SKM-1 treated with dmso at 0.1 percent for 144 hours (cell line): Measurements from ENCODE around the gene ABCA2.

Source experiments
- DNase-seq: peaks from one replicate; lab custom pipeline; 2025; ENCODE audit not compliant: unreplicated experiment; lab: John Stamatoyannopoulos, UW

The ABCA2 gene

DNA sequence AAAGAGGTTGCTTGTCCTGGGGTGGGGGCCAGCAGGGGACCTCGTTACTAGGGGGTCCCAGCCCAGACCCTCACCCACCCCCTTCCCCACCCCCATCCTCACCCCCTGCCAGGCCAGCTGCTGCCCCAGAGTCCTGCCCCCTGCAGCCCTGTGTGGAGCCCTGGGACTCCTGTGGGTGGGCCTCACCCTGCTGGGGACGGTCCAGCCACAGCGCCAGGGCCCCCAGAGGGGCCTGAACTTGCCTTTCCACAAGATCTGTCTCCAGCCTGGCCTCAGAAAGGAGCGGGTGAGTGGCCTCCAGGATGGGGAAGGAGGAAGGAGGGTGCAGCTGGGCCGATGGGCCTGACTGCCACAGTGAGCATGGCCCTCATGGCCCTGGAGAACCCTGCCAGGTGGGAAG, 58.3 kb downstream of the ABCA2 start:
- no peak for DNase-seq

DNA sequence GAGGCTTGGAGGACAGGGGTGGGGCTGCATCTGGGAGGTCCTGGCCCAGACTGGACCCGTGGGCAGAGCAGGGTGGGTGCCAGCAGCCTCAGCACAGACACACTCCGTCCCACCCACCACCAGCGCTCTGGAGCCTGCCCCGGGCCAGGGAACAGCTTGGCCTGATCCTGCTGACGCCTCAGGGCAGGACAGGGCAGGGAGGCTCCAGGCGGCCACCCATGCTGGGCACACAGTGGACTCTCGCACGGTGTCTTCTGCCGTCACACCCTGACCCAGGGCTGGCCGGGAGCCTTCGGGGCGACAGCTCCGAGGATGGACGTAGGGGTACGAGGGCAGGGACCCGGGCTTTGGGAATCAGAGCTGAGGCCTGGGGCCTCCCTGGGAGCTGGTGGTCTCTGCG, 58.9 kb downstream of the ABCA2 start:
- no peak for DNase-seq

DNA sequence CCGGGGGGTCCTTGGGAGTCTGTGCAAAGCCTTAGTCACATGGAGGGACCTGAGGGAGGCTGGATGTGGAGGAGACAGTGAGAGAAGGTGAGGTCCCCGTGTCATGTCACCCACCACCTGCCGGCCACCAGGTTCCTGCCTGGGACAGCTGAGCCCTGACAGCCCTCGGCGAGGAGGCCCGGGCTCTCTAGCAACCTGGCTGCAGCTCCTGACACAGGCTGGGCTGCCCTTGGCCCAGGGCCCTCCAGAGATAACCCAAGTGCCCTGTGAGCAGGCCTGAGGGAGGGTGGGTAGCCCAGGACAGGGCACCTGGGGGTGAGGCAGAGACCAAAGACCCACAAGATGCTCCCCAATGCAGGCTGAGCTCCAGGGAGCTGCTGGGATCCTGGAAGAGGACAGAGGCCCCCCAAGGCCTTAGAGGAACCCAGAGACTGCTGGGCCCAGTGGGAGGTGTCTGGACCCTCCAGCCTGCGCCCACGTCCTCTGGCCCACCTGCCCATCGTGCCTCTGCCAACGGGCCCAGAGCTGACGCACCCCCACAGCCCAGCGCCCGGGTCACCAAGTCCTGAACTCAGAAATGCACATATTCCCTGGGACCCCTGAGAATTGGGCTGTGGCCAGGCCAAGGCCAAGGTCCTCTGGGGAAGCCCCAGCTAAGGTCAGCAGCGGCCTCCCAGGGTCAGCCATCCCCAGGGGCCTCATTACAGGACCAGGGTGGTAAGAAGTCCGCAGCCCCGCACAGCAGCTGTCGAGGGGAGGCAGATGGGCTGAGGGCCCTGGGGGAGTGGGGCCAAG, 59.5 kb downstream of the ABCA2 start:
- DNase-seq = no peak

DNA sequence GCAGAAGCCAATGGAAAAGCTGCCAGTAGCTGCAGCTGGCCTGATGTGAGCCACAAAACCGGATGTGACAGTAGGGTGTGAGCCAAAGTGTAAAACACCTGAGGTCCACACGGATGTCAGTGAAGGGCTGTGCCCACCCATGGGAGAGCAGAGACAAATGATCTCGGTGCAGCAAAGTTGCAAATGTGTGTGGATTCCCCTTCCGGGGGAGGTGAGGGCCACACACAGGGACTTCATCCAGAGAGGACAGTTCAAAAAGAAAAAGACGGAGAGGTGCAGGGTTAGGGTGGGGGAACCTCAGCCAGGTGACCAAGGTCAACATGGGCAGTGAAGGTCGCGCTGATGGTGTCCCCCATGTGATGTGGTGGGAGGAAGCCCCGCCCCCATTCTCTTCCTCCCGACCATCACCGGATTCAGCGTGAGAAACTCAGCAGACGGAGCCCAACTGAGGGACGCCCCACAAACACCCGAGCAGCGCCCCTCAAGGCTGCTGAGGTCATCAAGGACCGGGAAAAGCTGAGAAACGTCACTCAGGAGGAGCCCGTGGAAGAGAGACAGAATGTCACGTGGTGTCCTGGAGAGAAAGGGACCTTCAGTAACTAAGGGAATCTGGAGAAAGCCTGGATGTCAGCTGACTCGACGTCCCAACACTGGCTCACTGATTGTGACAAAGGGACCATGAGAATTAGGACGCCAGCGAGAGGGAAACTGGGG, 62.1 kb downstream of the ABCA2 start:
- DNase-seq = no peak

DNA sequence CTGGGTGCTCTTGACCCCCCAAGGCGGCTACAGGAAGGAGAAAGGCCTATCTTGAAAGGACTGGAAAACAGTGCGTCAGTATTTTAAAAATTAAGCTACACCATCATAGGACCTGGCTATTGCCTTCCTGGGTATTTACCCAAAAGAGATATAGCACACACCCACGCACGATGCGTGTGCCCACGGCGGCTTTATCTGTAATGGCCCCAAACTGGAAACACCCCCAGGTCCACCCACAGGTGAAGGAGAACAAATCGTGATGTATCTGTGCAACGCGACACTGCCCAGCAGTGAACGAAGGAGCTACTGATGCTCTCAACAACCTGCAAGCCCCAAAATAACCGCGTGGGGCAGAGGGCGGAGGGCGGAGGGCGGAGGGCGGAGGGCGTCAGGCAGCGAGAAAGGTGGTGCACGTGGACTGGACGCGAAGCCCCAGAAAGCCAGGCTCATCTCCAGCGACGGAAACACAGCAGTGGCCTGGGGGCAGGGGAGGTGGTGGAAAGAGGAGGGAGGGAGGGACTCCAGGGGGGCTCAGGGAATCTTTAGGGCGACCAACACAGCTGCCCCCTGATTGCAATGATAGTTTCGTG, 63.1 kb downstream of the ABCA2 start:
- no peak for DNase-seq

DNA sequence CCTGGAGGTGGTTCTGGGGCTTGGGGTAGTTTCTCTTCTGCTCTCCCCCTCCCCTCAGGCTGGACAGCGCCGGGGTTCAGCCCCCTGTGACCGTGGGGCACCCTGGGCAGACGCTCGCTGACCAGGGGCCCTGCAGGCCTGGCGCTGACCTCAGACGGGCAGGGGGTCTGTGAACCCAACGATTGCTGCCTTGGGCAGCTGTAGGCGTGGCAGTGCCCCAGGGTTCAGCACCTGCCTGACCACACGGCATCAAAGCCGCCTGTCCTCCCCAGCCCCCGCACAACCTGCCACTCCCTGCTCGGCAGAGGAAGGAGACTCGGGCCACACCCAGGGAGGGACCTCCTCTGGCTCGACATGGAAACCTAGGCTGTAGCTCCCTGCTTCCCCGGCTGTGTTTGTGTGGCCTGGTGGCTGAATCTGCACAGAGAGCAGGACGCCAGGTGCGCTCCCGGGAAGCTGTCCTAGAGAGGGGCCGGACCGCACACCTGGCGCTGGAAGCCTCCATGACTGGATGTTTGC, 63.8 kb downstream of the ABCA2 start:
- DNase-seq = no peak

DNA sequence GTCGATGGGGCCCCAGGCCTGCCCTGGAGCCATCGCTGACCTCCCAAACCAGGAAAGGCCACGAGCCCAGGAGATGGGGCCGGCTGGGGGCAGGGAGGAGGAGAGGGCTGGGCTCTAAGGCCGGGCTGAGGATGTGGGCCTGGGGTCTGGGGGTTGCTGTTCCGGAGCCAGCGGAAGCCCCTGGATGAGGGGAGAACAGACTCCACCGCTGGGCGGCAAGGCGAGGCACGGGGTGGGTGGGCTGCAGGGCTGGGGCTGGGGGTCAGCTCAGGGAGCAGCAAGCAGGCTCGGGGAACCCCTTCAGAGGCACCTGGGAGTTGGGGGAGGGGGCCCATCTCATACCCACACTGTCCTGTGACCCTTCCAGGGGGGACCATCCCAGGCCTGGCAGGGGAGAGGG, 64.3 kb downstream of the ABCA2 start:
- no peak for DNase-seq

DNA sequence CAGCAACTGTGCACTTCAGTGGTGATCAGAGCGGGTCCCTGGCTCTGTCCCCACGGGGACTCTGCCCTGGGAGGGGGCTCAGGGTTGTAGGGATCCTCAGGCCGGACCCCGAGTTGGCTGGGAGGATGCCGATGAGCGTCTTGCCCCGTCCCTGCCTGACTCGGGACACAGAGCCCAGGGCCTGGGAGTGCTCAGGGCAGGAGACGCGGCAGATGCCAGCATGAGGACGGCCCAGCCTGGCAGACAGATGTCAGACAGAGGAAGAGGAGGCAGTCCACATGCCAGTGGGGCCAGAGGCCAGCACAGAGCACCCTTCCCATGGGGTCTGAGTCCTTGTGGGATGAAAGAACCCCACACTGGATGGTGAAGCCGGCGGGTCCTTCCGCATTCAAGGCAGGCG, 64.7 kb downstream of the ABCA2 start:
- DNase-seq = no peak

DNA sequence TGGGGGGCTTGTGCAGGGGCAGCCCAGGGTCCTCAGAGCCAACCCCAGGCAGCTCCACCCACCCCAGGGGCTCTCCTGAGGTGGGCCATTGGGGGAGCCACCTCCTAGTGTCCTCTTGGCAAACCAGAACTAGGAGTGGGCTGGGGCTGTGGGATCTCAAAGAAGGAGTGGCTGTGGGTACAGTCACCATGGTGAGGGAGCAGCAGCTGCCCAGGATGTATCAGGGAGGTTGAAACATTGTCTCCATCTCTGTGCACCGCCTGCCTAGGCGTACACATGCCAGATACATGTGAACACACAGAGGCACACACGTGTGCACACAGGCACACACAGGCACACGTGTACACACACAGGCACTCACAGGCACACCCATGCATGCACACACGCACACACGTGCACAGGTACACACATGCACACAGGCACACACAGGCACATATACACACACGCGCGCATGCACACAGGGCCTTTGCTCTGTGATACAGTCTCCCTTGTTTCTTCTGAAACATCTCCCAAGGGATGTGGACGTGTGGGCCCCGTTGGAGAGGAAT, 65.3 kb downstream of the ABCA2 start:
- no peak for DNase-seq

DNA sequence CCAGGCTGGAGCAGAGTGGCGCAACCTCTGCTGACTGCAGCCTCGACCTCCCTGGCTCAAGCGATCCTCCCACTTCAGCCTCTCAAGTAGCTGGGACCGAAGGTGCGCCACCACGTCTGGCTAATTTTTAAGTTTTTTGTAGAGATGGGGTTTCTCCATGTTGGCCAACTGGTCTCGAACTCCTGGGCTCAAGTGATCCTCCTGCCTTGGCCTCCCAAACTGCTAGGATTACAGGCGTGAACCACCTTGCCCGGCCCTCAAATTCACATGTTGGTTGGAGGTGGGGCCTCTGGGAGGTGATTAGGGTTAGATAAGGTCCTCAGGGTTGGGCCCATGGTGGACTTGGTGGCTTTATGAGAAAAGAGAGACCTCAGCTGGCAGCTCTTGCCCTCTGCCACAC, 65.9 kb downstream of the ABCA2 start:
- no peak for DNase-seq

DNA sequence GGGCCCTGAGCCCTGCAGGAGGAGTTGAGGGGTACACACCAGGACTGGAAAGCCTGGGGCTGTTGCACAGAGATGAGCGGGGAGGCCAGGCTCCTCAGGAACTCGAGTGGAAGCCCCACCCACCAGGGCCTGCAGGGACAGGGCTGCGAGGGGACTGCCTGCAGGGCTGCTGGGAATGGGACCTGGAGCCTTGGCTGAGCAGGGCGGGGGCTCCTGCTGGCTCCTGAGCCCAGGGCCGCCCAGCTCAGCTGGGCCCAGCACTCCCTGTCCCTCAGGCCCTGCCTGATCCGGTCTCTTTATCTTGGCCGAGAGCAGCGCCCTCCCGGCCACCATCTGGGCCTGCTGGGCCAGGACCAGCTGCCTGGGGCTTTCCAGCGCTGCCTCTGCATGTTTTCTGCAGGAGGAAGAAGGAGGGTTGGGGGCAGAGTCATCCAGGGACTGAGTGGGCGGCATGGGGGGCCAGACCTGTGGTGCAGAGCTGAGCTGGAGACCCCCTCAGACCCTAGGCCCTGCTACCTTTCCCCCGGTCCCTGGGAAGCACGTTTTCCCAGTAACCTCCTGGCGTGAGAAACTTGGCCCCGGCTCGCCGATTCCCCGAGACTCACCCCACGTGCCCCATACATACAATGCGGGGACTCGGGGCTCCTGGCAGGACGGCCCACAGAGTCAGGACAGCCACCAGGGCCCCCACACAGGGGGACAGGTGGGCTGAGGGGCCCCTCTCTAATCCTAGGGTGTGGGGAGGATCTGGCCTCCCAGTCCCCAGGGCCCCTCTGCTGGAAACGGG, 66.6 kb downstream of the ABCA2 start:
- no peak for DNase-seq

DNA sequence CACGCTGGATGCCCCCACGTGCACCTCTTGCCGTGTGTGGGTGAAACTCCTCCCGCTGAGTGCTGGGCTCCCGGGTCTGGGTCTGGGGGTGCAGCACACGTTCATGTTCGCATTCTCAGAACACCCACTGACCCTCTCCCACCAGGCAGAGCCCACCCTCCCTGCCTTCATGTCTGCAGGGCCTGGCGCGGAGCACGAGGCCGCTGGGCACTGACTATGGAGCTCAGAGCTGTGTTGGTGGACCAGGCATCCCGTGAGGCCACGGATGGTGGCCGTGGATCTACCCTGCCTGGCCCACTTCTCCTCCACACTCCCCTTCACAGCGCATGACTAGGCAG, 67.1 kb downstream of the ABCA2 start:
- no peak for DNase-seq

DNA sequence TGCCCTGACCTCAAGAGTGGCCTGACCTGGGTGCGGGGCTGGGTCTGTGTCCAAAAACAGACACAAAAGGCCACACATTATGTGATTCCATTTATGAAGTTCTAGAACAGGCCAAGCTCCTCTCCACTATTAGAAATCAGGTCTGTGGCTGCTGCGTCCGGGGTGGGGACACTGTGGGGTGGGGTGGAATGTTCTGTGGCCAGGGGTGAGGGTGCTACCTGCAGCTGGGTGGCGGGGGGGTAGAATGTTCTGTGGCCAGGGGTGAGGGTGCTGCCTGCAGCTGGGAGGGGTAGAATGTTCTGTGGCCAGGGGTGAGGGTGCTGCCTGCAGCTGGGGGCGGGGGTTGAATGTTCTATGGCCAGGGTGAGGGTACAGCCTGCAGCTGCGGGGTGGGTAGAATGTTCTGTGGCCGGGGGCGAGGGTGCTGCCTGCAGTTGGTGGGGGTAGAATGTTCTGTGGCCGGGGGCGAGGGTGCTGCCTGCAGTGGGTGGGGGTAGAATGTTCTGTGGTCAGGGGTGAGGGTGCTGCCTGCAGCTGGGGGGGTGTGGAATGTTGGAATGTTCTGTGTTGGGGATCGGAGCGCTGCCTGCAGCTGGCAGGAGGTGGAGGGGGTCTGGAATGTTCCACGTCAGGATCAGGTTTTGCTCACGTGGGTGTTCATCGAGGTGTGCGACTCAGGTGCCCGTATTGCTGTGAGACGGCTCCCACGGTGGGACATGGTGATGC, 67.7 kb downstream of the ABCA2 start:
- no peak for DNase-seq

DNA sequence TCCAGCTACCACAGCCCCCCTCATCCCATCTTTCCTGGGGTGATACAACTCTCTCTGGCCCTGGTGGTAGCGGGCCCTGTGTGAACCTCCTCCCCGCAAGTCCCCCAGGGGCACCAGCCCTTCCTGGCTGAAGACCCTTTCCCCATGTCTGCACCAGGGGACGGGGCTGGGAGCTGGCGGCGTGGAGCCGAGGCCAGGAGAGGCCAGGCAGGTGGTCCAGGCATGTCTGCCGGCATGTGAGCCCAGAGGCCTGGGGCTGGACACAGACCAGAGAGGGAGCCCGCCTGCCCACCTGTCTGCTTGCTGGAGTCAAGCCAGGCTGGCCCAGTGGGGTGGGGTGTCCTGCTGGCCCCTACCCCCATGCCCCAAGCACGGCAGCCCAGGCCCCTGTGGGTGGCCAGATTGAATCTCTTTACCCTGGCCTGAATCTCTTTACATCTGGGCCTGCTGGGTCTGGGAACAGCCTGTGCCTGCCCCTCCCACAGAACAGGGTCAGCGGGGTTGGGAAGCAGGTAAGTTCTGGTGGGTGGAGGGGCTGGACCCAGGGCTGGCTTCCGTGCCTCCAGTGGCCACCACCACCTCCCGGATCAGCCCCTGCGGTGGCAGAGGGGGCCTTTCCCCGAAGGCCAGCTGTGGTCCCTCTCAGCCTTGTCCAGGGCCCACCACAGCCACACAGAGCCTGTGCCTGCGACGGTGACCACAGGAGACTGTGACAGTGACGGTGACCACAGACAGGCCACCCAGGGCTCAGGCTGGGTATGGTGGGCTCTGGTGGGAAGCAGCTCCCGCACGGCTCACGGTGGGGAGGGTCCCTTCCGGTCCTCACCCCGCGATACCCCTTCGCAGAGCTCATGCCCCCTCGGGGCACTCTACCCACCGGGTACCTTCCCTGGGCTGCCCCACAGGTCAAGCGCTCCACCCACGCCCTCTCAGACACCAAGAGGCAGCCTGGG, 68.9 kb downstream of the ABCA2 start:
- DNase-seq = no peak

DNA sequence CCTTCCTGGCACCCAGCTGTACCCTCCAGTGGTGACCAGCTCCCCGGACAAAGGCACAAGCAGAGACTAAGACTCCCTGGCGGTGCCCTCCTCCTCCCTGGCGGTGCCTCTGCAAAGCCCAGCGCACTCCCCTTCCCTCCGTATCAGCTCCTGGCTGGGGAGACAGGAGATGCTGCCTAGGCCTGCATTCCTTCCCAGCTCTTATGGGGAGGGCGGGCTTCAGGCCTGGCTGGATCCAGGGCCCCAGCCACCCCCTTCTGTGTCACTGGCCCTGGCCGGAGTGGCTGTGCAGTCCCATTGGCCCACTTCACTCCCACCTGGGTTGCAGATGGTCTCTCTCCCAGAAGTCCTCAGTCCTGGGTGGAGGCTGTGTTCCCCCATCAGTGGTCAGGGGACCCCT, 69.6 kb downstream of the ABCA2 start:
- DNase-seq = no peak

DNA sequence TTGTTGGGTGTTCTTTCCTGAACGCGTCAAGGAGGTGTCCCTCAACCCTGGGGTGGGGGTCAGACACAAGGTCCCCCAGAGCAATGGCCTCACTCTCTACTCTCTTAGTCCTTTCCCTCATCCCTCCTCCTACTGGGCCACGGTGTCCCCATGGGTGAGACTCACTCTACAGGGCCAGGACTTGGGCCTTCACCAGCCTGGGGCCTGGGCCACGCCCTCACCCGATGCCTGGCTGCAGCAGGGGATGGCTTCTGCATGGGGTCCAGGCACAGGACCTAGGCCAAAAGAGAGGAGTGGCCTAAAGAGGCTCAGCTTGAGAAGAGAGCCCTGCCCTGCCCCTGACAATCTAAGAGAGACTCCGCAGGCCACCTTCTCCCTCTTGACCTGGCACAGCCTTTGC, 70.1 kb downstream of the ABCA2 start:
- DNase-seq = no peak

DNA sequence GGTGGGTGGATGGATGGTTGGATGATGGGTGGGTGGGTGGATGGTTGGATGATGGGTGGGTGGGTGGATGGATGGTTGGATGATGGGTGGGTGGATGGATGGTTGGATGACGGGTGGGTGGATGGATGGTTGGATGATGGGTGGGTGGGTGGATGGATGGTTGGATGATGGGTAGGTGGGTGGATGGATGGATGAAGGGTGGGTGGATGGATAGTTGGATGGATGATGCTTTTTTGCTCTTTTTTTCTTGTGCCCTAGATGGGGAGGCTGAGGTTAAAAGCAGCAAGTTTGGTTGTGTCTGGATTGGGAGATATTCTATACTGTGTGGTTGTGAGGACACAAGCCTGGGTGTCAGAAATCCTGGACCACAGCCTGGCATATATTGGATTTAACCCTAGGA, 70.6 kb downstream of the ABCA2 start:
- no peak for DNase-seq
